ENCODE data around the gene SOHLH1. TPM values are rescaled to one million over a fixed set of nuclear protein-coding genes. Genes with fewer than 3 reads are reported as not detected.

SOHLH1 gene
- total RNA-seq, 1 experiment from 2014 or later: not detected

- no peaks in the 10 kb centered on the region for H3K4me1 ChIP-seq (ENCODE audit: control insufficient read depth, insufficient read depth, low read length)
- DNase-seq (ENCODE audit: low read depth, low spot score): no peak
- H3K36me3 ChIP-seq (ENCODE audit: control insufficient read depth, insufficient read depth, low read length): no peaks in the 10 kb centered on the region
- TF ChIP-seq REST (IDR thresholded peaks at IDR 0.05; ENCODE audit: insufficient read depth in 1 of 2, low read depth in 2 of 2, low read length in 1 of 2) (no peak), TCF7L2 (IDR thresholded peaks at IDR 0.05; ENCODE audit: low read depth, low read length) (no peak), SIN3A (IDR thresholded peaks at IDR 0.05; ENCODE audit: borderline replicate concordance, insufficient read depth, low read depth, low read length) (no peak), CTCF (IDR thresholded peaks at IDR 0.05) (no peak), POLR2AphosphoS5 (IDR thresholded peaks at IDR 0.05; ENCODE audit: low read depth, low read length) (no peak)
- in situ Hi-C loops (cut with HindIII; ENCODE audit: low pct_unique_long_range_greater_than_20kb, low sequenced_read_pairs): no loop called here
- H3K4me3 ChIP-seq (ENCODE audit: low read depth in 2 of 2, low read length in 2 of 2): no peak overlapping the region
- POLR2A ChIA-PET: no interaction called here
- no peak for ATAC-seq
- no peak overlapping the region for H3K27ac ChIP-seq (ENCODE audit: low read length)
- H3K27me3 ChIP-seq (ENCODE audit: control insufficient read depth, insufficient read depth, low read length): no peaks in the 10 kb centered on the region
- no peaks in the 10 kb centered on the region for H3K9me3 ChIP-seq (ENCODE audit: control insufficient read depth, insufficient read depth, low read depth, low read length)
- intact Hi-C loops (cut with micrococcal nuclease; ENCODE audit: unreplicated experiment): no loop called here
- CTCF ChIA-PET: no interaction called here
- BruUV-seq (replicated peaks): no TSS peak
Observed at GRCh38 chr9:135700525-135700924, 1.2 kb upstream of the SOHLH1 start.

- in situ Hi-C loops (cut with HindIII; ENCODE audit: low pct_unique_long_range_greater_than_20kb, low sequenced_read_pairs) (no loop called here), intact Hi-C loops (cut with micrococcal nuclease; ENCODE audit: unreplicated experiment) (no loop called here)
- Histone ChIP-seq H3K27me3 (ENCODE audit: control insufficient read depth, insufficient read depth, low read length) (no peaks in the 10 kb centered on the region), H3K36me3 (ENCODE audit: control insufficient read depth, insufficient read depth, low read length) (no peaks in the 10 kb centered on the region), H3K4me1 (ENCODE audit: control insufficient read depth, insufficient read depth, low read length) (no peaks in the 10 kb centered on the region), H3K4me3 (ENCODE audit: low read depth in 2 of 2, low read length in 2 of 2) (no peak overlapping the region), H3K27ac (ENCODE audit: low read length) (no peak overlapping the region), H3K9me3 (ENCODE audit: control insufficient read depth, insufficient read depth, low read depth, low read length) (no peaks in the 10 kb centered on the region)
- no TSS peak for BruUV-seq (replicated peaks)
- no peak for ATAC-seq
- ChIA-PET POLR2A (no interaction called here), CTCF (no interaction called here)
- no peak for DNase-seq (ENCODE audit: low read depth, low spot score)
- TF ChIP-seq SIN3A (IDR thresholded peaks at IDR 0.05; ENCODE audit: borderline replicate concordance, insufficient read depth, low read depth, low read length) (no peak), REST (IDR thresholded peaks at IDR 0.05; ENCODE audit: insufficient read depth in 1 of 2, low read depth in 2 of 2, low read length in 1 of 2) (no peak), POLR2AphosphoS5 (IDR thresholded peaks at IDR 0.05; ENCODE audit: low read depth, low read length) (no peak), TCF7L2 (IDR thresholded peaks at IDR 0.05; ENCODE audit: low read depth, low read length) (no peak), CTCF (IDR thresholded peaks at IDR 0.05) (no peak)
Observed at GRCh38 chr9:135698767-135699166, 514 bp downstream of the SOHLH1 start.
